ENCODE measurements around the gene RNF113B. TPM values are rescaled to one million over a fixed set of nuclear protein-coding genes. Genes with fewer than 3 reads are reported as not detected.

Gene RNF113B
- polyA plus RNA-seq, 2 of the 4 experiments (the other 2 are of a cell fraction): not detected

DNA sequence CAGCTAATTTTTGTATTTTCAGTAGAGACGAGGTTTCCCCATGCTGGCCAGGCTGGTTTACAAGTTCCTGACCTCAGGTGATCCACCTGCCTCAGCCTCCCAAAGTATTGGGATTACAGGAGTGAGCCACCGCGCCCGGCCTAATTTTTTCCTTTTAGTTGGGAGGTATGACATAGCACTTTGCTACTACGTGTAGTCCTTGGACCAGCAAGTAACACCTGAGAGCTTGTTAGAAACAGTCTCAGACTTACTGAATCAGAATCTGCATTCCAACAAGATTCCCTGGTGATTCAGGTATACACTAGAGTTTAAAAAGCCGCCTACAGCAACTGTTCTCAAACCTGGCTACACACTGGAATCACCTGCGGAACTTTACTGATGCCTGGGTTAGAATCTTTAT is 36.0 kb downstream of the RNF113B start:
- WGBS (ENCODE audit: missing lambda C conversion rate): 96% methylated on average over 7 of the region's 7 CpGs
- ChIA-PET POLR2A (no interaction called here), CTCF (no interaction called here)
- TF ChIP-seq NPAS2 (CRISPR knock-in tag; IDR thresholded peaks at IDR 0.05; ENCODE audit: borderline replicate concordance): no peak
- no peak for TF ChIP-seq MYC (IDR thresholded peaks at IDR 0.05; ENCODE audit: borderline replicate concordance, low read length)
- no peak for TF ChIP-seq MAZ (IDR thresholded peaks at IDR 0.05; ENCODE audit: borderline replicate concordance, low read depth, low read length)
- TF ChIP-seq CEBPB (IDR thresholded peaks at IDR 0.05): no peak
- no peak for TF ChIP-seq KDM1A (IDR thresholded peaks at IDR 0.05; ENCODE audit: low read depth)
- no peak for TF ChIP-seq TP53 (CRISPR knock-in tag; IDR thresholded peaks at IDR 0.05)
- TF ChIP-seq RAD21 (conservative IDR thresholded peaks at IDR 0.05 in 1 of 2, IDR thresholded peaks at IDR 0.05 in 1 of 2): no peak
- TF ChIP-seq EP300 (IDR thresholded peaks at IDR 0.05): no peak
- TF ChIP-seq, protein P1, sequence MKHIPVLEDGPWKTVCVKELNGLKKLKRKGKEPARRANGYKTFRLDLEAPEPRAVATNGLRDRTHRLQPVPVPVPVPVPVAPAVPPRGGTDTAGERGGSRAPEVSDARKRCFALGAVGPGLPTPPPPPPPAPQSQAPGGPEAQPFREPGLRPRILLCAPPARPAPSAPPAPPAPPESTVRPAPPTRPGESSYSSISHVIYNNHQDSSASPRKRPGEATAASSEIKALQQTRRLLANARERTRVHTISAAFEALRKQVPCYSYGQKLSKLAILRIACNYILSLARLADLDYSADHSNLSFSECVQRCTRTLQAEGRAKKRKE (CRISPR knock-in tag; IDR thresholded peaks at IDR 0.05; ENCODE audit: low read depth): no peak
- TF ChIP-seq ZC3H11A (IDR thresholded peaks at IDR 0.05): no peak
- no peak for TF ChIP-seq POLR2A (IDR thresholded peaks at IDR 0.05; ENCODE audit: low read length)
- TF ChIP-seq RCOR1 (IDR thresholded peaks at IDR 0.05; ENCODE audit: low read depth, low read length): no peak
- TF ChIP-seq HOXB5 (CRISPR knock-in tag; IDR thresholded peaks at IDR 0.05): no peak
- TF ChIP-seq MAFK (IDR thresholded peaks at IDR 0.05; ENCODE audit: partially characterized antibody): no peak
- no peak for TF ChIP-seq RFX5 (IDR thresholded peaks at IDR 0.05)
- TF ChIP-seq, protein P2, sequence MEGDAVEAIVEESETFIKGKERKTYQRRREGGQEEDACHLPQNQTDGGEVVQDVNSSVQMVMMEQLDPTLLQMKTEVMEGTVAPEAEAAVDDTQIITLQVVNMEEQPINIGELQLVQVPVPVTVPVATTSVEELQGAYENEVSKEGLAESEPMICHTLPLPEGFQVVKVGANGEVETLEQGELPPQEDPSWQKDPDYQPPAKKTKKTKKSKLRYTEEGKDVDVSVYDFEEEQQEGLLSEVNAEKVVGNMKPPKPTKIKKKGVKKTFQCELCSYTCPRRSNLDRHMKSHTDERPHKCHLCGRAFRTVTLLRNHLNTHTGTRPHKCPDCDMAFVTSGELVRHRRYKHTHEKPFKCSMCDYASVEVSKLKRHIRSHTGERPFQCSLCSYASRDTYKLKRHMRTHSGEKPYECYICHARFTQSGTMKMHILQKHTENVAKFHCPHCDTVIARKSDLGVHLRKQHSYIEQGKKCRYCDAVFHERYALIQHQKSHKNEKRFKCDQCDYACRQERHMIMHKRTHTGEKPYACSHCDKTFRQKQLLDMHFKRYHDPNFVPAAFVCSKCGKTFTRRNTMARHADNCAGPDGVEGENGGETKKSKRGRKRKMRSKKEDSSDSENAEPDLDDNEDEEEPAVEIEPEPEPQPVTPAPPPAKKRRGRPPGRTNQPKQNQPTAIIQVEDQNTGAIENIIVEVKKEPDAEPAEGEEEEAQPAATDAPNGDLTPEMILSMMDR (IDR thresholded peaks at IDR 0.05): no peak
- TF ChIP-seq, protein P3, sequence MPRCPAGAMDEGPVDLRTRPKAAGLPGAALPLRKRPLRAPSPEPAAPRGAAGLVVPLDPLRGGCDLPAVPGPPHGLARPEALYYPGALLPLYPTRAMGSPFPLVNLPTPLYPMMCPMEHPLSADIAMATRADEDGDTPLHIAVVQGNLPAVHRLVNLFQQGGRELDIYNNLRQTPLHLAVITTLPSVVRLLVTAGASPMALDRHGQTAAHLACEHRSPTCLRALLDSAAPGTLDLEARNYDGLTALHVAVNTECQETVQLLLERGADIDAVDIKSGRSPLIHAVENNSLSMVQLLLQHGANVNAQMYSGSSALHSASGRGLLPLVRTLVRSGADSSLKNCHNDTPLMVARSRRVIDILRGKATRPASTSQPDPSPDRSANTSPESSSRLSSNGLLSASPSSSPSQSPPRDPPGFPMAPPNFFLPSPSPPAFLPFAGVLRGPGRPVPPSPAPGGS (IDR thresholded peaks at IDR 0.05): no peak
- Histone ChIP-seq H3K9me3 (no peaks in the 10 kb centered on the region), H3K4me2 (no peak overlapping the region), H3K4me1 (peaks cover 12% of the 10 kb centered on the region; the same call in 2 of the 3 replicates), H3K4me3 (no peak overlapping the region), H3K27ac (no peak overlapping the region)
- FAIRE-seq (no peak), DNase-seq (ENCODE audit: low read depth in 1 of 2, low spot score in 1 of 2) (no peak), ATAC-seq (no peak)

DNA sequence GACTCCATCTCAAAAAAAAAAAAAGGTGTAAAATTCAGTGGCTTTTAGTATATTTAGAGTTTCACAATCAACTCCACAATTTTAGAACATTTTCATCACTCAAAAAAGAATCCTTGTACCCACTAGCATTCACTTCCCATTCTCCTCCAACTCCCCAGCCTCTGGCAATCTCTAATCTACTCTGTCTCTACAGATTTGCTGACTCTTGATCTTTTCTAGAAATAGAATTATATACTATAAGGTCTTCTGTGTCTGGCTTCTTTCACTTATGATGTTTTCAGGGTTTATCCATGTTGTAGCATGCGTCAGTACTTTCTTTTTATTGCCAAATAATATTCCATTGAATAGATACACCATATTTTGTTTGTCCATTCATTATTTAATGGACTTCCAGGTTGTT is 42.2 kb downstream of the RNF113B start:
- no peaks in the 10 kb centered on the region for H3K4me1 ChIP-seq
- no peak overlapping the region for H3K4me3 ChIP-seq
- WGBS (ENCODE audit: missing lambda C conversion rate): 84% methylated on average over 1 of the region's 1 CpG
- no peaks in the 10 kb centered on the region for H3K9me3 ChIP-seq
- no peak overlapping the region for H3K4me2 ChIP-seq
- ATAC-seq: no peak
- no peak for DNase-seq (ENCODE audit: low read depth in 1 of 2, low spot score in 1 of 2)
- ChIA-PET POLR2A (no interaction called here), CTCF (no interaction called here)
- FAIRE-seq: no peak
- TF ChIP-seq MAFK (IDR thresholded peaks at IDR 0.05; ENCODE audit: partially characterized antibody) (peak; percentile 36), ZNF302 (CRISPR knock-in tag; IDR thresholded peaks at IDR 0.05) (no peak), CHD2 (IDR thresholded peaks at IDR 0.05; ENCODE audit: low read length, partially characterized antibody) (no peak), NFE2L2 (conservative IDR thresholded peaks at IDR 0.05; ENCODE audit: low read length) (no peak), POLR2AphosphoS2 (conservative IDR thresholded peaks at IDR 0.05; ENCODE audit: low read length) (no peak)
- H3K27ac ChIP-seq: no peak overlapping the region

DNA sequence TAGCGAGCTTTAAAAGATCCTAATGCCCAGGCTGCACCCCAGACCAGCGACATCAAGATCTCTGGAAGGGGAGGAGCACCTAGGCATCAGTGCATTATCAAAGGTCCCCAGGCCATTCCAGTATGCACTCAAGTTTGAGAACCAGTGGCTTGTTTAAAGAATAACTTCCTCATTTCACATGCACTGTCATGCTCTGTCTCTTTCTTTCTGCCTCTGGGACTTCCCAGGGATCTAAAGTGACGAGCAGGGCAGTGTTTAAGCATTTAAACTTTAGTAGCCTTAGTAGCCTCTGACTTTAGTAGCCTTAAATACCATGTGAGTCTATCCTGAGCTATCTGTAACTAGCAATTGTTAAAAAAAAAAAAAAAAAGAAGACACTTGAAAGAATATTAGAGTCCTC is 43.1 kb downstream of the RNF113B start:
- no peak overlapping the region for H3K4me3 ChIP-seq
- POLR2A ChIA-PET: no interaction called here
- H3K4me1 ChIP-seq: no peaks in the 10 kb centered on the region
- no peak overlapping the region for H3K27ac ChIP-seq
- TF ChIP-seq CBX8 (IDR thresholded peaks at IDR 0.05) (no peak), SMC3 (IDR thresholded peaks at IDR 0.05) (no peak), ESRRA (IDR thresholded peaks at IDR 0.05; ENCODE audit: borderline replicate concordance, low read length) (no peak), EHF (CRISPR knock-in tag; IDR thresholded peaks at IDR 0.05) (no peak), MYC (IDR thresholded peaks at IDR 0.05; ENCODE audit: borderline replicate concordance, low read length) (no peak)
- TF ChIP-seq, protein P3 (IDR thresholded peaks at IDR 0.05): no peak
- FAIRE-seq (no peak), ATAC-seq (no peak), DNase-seq (ENCODE audit: low read depth in 1 of 2, low spot score in 1 of 2) (peak in 1 of 2 experiments; percentile 7)
- CTCF ChIA-PET: no interaction called here
- no peak overlapping the region for H3K4me2 ChIP-seq
- no peaks in the 10 kb centered on the region for H3K9me3 ChIP-seq
- WGBS (ENCODE audit: missing lambda C conversion rate): 47% methylated on average over 3 of the region's 3 CpGs
